H9 (cell line): ENCODE measurements around the gene TUBB2B. TPM values are rescaled to one million over a fixed set of nuclear protein-coding genes. Genes with fewer than 3 reads are reported as not detected.

Experiments used
- DNase-seq: peaks from one replicate; pipeline ENCODE4 v3.0.0-alpha.2; 2017
- H2AFZ ChIP-seq: one replicate; pipeline ENCODE4 v1.6.1; 2013; ENCODE audit warnings: mild to moderate bottlenecking, low read length, control low read depth, moderate library complexity
- H2AK5ac ChIP-seq: 2 replicates; pipeline ENCODE4 v1.6.1; 2013; ENCODE audit warnings: low read length, control low read depth, mixed read lengths; ENCODE audit not compliant: insufficient read length
- H2BK120ac ChIP-seq: one replicate; pipeline ENCODE4 v1.6.1; 2013; ENCODE audit warnings: low read depth, mild to moderate bottlenecking, low read length, control low read depth, inconsistent platforms; ENCODE audit not compliant: poor library complexity, severe bottlenecking
- H2BK12ac ChIP-seq: 2 replicates; pipeline ENCODE4 v1.6.1; 2013; ENCODE audit warnings: low read length, control low read depth, mixed read lengths, low read depth; ENCODE audit not compliant: insufficient read length
- H2BK15ac ChIP-seq: 2 replicates; pipeline ENCODE4 v1.6.1; 2013; ENCODE audit warnings: low read depth, low read length, control low read depth
- H2BK20ac ChIP-seq: one replicate; pipeline ENCODE4 v1.6.1; 2013; ENCODE audit warnings: low read depth, mild to moderate bottlenecking, low read length, control low read depth, inconsistent platforms; ENCODE audit not compliant: poor library complexity, severe bottlenecking
- H2BK5ac ChIP-seq: 2 replicates; pipeline ENCODE4 v1.6.1; 2013; ENCODE audit warnings: low read length, control low read depth, mixed read lengths; ENCODE audit not compliant: insufficient read length
- H3K14ac ChIP-seq: 2 replicates; pipeline ENCODE4 v1.6.1; 2013; ENCODE audit warnings: low read length, control low read depth; ENCODE audit not compliant: insufficient read depth
- H3K18ac ChIP-seq: 2 replicates; pipeline ENCODE4 v1.6.1; 2013; ENCODE audit warnings: low read depth, mild to moderate bottlenecking, mixed read lengths, low read length, control low read depth; ENCODE audit not compliant: insufficient read length
- H3K23ac ChIP-seq: 2 replicates; pipeline ENCODE4 v1.6.1; 2013; ENCODE audit warnings: low read length, control low read depth, mixed read lengths, low read depth; ENCODE audit not compliant: insufficient read length
- H3K23me2 ChIP-seq: 2 replicates; pipeline ENCODE4 v1.6.1; 2013; ENCODE audit warnings: low read depth, mild to moderate bottlenecking, mixed read lengths, low read length, control low read depth; ENCODE audit not compliant: insufficient read length, poor library complexity, severe bottlenecking
- H3K27ac ChIP-seq: 2 replicates; pipeline ENCODE4 v1.5.1; 2013; ENCODE audit warnings: low read length, control low read depth, mixed read lengths, low read depth; ENCODE audit not compliant: insufficient read length
- H3K27me3 ChIP-seq: 2 replicates; pipeline ENCODE4 v1.6.1; 2013; ENCODE audit warnings: low read length, control low read depth, inconsistent platforms; ENCODE audit not compliant: insufficient read depth
- H3K4ac ChIP-seq: 2 replicates; pipeline ENCODE4 v1.6.1; 2013; ENCODE audit warnings: low read depth, mild to moderate bottlenecking, control low read depth, inconsistent platforms, low read length, moderate library complexity
- H3K4me1 ChIP-seq: 2 replicates; pipeline ENCODE4 v1.6.1; 2013; ENCODE audit warnings: low read length, control low read depth, inconsistent platforms; ENCODE audit not compliant: insufficient read depth
- H3K4me2 ChIP-seq: 2 replicates; pipeline ENCODE4 v1.6.1; 2013; ENCODE audit warnings: low read length, control low read depth, mixed read lengths; ENCODE audit not compliant: insufficient read length, insufficient read depth
- H3K56ac ChIP-seq: 2 replicates; pipeline ENCODE4 v1.6.1; 2013; ENCODE audit warnings: low read depth, mild to moderate bottlenecking, mixed read lengths, low read length, control low read depth; ENCODE audit not compliant: insufficient read length
- H3K79me1 ChIP-seq: 2 replicates; pipeline ENCODE4 v1.6.1; 2013; ENCODE audit warnings: low read depth, mild to moderate bottlenecking, moderate library complexity, low read length, control low read depth, inconsistent platforms; ENCODE audit not compliant: insufficient read depth, poor library complexity, severe bottlenecking
- H3K79me2 ChIP-seq: 2 replicates; pipeline ENCODE4 v1.6.1; 2013; ENCODE audit warnings: low read length, control low read depth, inconsistent platforms; ENCODE audit not compliant: insufficient read depth
- H3K9ac ChIP-seq: 2 replicates; pipeline ENCODE4 v1.6.1; 2013; ENCODE audit warnings: low read length, control low read depth, mixed read lengths; ENCODE audit not compliant: insufficient read length; ENCODE audit errors: extremely low read depth
- H3K9me3 ChIP-seq: one replicate; pipeline ENCODE4 v1.6.1; 2013; ENCODE audit warnings: low read depth, low read length, inconsistent platforms; ENCODE audit not compliant: control insufficient read depth
- H3T11ph ChIP-seq: one replicate; pipeline ENCODE4 v1.6.1; 2013; ENCODE audit warnings: mild to moderate bottlenecking, low read length, control low read depth, inconsistent platforms
- H4K20me1 ChIP-seq: one replicate; pipeline ENCODE4 v1.6.1; 2013; ENCODE audit not compliant: control insufficient read depth, insufficient read length, insufficient read depth
- H4K5ac ChIP-seq: 2 replicates; pipeline ENCODE4 v1.6.1; 2013; ENCODE audit warnings: low read depth, mild to moderate bottlenecking, mixed read lengths, low read length, control low read depth; ENCODE audit not compliant: insufficient read length
- H4K8ac ChIP-seq: replicated peaks from 2 replicates; pipeline ENCODE4 v1.6.1; 2013; ENCODE audit warnings: low read length, control low read depth, mixed read lengths, low read depth; ENCODE audit not compliant: insufficient read length
- H4K91ac ChIP-seq: 2 replicates; pipeline ENCODE4 v1.6.1; 2013; ENCODE audit warnings: low read depth, mild to moderate bottlenecking, moderate library complexity, mixed read lengths, low read length, control low read depth; ENCODE audit not compliant: insufficient read length
- H3K27ac Mint-ChIP-seq, 3 experiments: 2 replicates in 2 of 3; 3 replicates in 1 of 3; pipeline ENCODE4 v1.8.0; 2020 to 2021; ENCODE audit warnings: mixed read lengths in 3 of 3, mild to moderate bottlenecking in 1 of 3, moderate library complexity in 1 of 3
- H3K27me3 Mint-ChIP-seq: 2 replicates; pipeline ENCODE4 v1.8.0; 2021; ENCODE audit warnings: low read depth, mild to moderate bottlenecking, moderate library complexity, mixed read lengths
- H3K36me3 Mint-ChIP-seq, 3 experiments: 2 replicates in 2 of 3; 3 replicates in 1 of 3; pipeline ENCODE4 v1.8.0; 2020 to 2021; ENCODE audit warnings: low read depth in 3 of 3, mixed read lengths in 3 of 3; ENCODE audit not compliant: insufficient read depth in 1 of 3
- H3K4me1 Mint-ChIP-seq, 2 experiments: 2 replicates each; pipeline ENCODE4 v1.8.0; 2020; ENCODE audit warnings: mixed read lengths in 2 of 2
- H3K4me3 Mint-ChIP-seq, 2 experiments: 2 replicates in 1 of 2; 3 replicates in 1 of 2; pipeline ENCODE4 v1.8.0; 2020 to 2021; ENCODE audit warnings: mild to moderate bottlenecking in 2 of 2, mixed read lengths in 2 of 2, moderate library complexity in 1 of 2
- H3K9me3 Mint-ChIP-seq, 2 experiments: 2 replicates in 1 of 2; 3 replicates in 1 of 2; pipeline ENCODE4 v1.8.0; 2020; ENCODE audit warnings: mild to moderate bottlenecking in 2 of 2, mixed read lengths in 2 of 2, moderate library complexity in 1 of 2
- CTCF ChIP-seq: fragments of 200-600 bp; sonication (generic); conservative IDR thresholded peaks from 3 replicates; pipeline ENCODE4 v1.8.0; 2021; ENCODE audit warnings: antibody characterized with exemption, mild to moderate bottlenecking
- WGBS: extraction: QIAGEN DNeasy Blood & Tissue Kit; methylation state at CpG from one replicate; pipeline ENCODE4 v1.1.7; 2013; ENCODE audit warnings: missing lambda C conversion rate, low lambda C conversion rate, mixed read lengths; ENCODE audit not compliant: insufficient read length; ENCODE audit errors: extremely low coverage; 5-methylcytosine and 5-hydroxymethylcytosine counted together
- total RNA-seq: library from RNA; stranded (reverse); gene quantifications from 2 replicates; pipeline ENCODE4 v1.2.1, GENCODE V29; 2021

The TUBB2B gene
- total RNA-seq, 1 experiment from 2014 or later = 320 TPM

GRCh38 chr6:3277251-3277650, 49.8 kb upstream of the TUBB2B start:
- Mint-ChIP-seq H3K4me3 (no peak overlapping the region), H3K27me3 (no peaks in the 10 kb centered on the region), H3K9me3 (no peaks in the 10 kb centered on the region), H3K36me3 (peaks cover 8 to 20% (median 15%) of the 10 kb centered on the region in 3 experiments; a peak in 6 of 7 replicates), H3K4me1 (peaks cover 21 to 24% of the 10 kb centered on the region in 2 experiments), H3K27ac (peak overlapping the region in 2 of 3 experiments; percentile 81 to 91; a peak in 3 of 7 replicates)
- H3K27ac ChIP-seq = no peak overlapping the region
- no peak overlapping the region for H2BK120ac ChIP-seq
- peaks cover 7% of the 10 kb centered on the region for H3K4me1 ChIP-seq
- H3K79me1 ChIP-seq = no peaks in the 10 kb centered on the region
- no CpG with 5 or more reads among the region's 12 CpGs for WGBS
- H3K4ac ChIP-seq = no peak overlapping the region
- no peaks in the 10 kb centered on the region for H3K9me3 ChIP-seq
- H3K18ac ChIP-seq = no peak overlapping the region
- no peaks in the 10 kb centered on the region for H3K79me2 ChIP-seq
- H3K14ac ChIP-seq = no peak overlapping the region
- no peak overlapping the region for H2BK12ac ChIP-seq
- no peak overlapping the region for H4K5ac ChIP-seq
- no peak overlapping the region for H3K23ac ChIP-seq
- DNase-seq = no peak
- H2BK15ac ChIP-seq = no peak overlapping the region
- H3K56ac ChIP-seq = no peak overlapping the region
- no peak for TF ChIP-seq CTCF
- no peaks in the 10 kb centered on the region for H3K23me2 ChIP-seq
- no peak overlapping the region for H2AK5ac ChIP-seq
- H2BK5ac ChIP-seq = no peak overlapping the region
- H3T11ph ChIP-seq = no peak overlapping the region
- H4K20me1 ChIP-seq = no peaks in the 10 kb centered on the region
- no peaks in the 10 kb centered on the region for H3K27me3 ChIP-seq
- H3K4me2 ChIP-seq = no peak overlapping the region
- no peak overlapping the region for H2BK20ac ChIP-seq
- H4K91ac ChIP-seq = no peak overlapping the region
- H4K8ac ChIP-seq = no peak overlapping the region
- H3K9ac ChIP-seq = no peak overlapping the region
- no peak overlapping the region for H2AFZ ChIP-seq
